ENCODE measurements around the gene GNG13.

- no peak for TF ChIP-seq CTCF (conservative IDR thresholded peaks at IDR 0.05)
- TF ChIP-seq ZFX (IDR thresholded peaks at IDR 0.05), result peak; percentile 58
Measured at GRCh38 chr16:788399-789126, 12.0 kb downstream of the GNG13 start, which contains the start of gene CHTF18.

Data from C4-2B (cell line).